ENCODE data around the gene SCUBE3. TPM values are rescaled to one million over a fixed set of nuclear protein-coding genes. Genes with fewer than 3 reads are reported as not detected.

The SCUBE3 gene
- total RNA-seq, 2 experiments from 2014 or later, result not detected

DNA sequence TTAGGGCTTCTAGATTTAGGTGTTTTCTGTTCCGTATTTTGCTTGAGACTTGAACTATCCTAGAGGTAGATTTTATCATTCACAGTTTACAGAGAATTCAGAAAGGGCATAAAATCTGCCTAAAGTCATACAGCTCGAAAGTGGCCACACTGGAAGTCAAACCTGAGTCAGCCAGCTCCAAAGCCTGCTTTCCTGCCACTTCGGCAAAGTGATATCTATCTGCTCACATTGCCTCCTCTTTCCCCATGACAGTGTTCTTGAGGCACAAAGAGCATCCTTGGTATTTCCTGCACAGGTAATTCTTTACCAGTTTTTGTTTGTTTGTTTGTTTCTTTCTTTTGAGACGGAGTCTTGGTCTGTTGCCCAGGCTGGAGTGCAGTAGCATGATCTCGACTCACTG is 19.4 kb upstream of the SCUBE3 start:
- ATAC-seq, result no peak
- CTCF ChIA-PET, result interaction anchor here (1.1 to 3.7 kb wide), 2 partner anchors 11 to 15 kb away, joined by 5 to 22 read pairs; no protein-coding TSS in a partner anchor

DNA sequence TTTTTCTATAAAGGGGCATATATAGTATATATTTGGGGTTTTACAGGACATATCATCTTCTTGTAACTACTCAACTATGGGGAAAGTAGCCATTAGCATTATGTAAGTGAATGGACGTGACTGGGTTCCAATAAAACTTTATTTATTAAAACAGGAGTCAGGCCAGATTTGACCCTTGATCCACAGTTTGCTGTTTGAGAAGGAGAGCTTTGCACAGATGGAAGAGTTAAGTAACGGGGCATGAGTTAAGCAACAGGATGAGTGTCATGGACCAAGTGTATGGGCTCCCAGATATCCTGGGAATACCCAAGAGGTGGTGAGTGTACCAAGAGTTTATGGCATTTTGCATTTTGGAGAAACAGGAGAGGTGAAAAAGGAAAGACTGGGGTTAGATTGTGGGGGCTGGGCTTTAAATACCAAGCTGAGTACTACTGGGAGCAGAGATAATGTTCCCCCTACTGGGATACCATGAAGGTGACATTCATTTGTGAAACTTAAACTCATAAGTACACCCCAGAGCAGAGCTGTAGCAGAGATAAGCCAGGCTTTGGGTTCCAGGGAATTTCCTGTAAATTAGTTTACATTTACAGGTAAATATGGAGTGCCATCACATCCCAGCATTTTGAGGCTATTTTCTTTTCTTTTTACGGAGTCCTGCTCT is 18.5 kb upstream of the SCUBE3 start:
- intact Hi-C loops (cut with DNase I, micrococcal nuclease), result no loop called here
- no peaks in the 10 kb centered on the region for H3K4me1 Mint-ChIP-seq

More for the DNA sequence above, 19.4 kb upstream of the SCUBE3 start:
- no peak overlapping the region for H3K27ac Mint-ChIP-seq
- H3K4me3 Mint-ChIP-seq, result no peak overlapping the region
- POLR2A ChIA-PET, result no interaction called here
- no peaks in the 10 kb centered on the region for H3K9me3 Mint-ChIP-seq (ENCODE audit: low read depth)
- no peaks in the 10 kb centered on the region for H3K36me3 Mint-ChIP-seq (ENCODE audit: low read depth)
- H3K4me1 Mint-ChIP-seq, result no peaks in the 10 kb centered on the region
- DNase-seq, result no peak
- intact Hi-C loops (cut with DNase I, micrococcal nuclease), result no loop called here
- peaks cover 16% of the 10 kb centered on the region for H3K27me3 Mint-ChIP-seq

DNA sequence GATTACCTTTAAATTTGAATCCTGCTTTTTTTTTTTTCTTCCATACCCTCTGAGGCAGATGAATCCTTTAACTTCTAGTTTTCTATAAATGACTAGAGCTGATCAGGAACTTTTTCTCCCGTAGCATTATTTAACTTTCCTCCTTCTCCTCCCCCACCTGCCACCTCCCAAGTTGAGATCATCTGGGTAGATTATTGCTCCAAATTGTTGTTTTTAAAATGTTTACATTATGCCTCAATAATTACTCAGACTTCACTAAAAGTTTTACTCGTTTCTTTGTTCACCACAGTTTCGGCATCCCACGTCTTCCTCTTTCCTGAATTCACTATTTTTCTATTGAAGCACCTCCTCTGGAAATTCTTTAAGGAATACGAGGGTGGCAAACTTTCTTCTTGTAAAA is 16.6 kb upstream of the SCUBE3 start:
- peaks cover 19% of the 10 kb centered on the region for H3K27me3 Mint-ChIP-seq
- CTCF ChIA-PET, result interaction anchor here (0.7 to 2.2 kb wide), 4 partner anchors 10 to 150 kb away, joined by 3 to 8 read pairs (median 4); no protein-coding TSS in a partner anchor
- intact Hi-C loops (cut with DNase I, micrococcal nuclease), result no loop called here
- no peaks in the 10 kb centered on the region for H3K4me1 Mint-ChIP-seq
- no peak overlapping the region for H3K27ac Mint-ChIP-seq
- no peaks in the 10 kb centered on the region for H3K36me3 Mint-ChIP-seq (ENCODE audit: low read depth)
- ATAC-seq, result no peak
- DNase-seq, result no peak
- H3K9me3 Mint-ChIP-seq (ENCODE audit: low read depth), result no peaks in the 10 kb centered on the region
- H3K4me3 Mint-ChIP-seq, result no peak overlapping the region
- POLR2A ChIA-PET, result no interaction called here

More for the DNA sequence above, 18.5 kb upstream of the SCUBE3 start:
- ATAC-seq (no peak), DNase-seq (no peak)
- Mint-ChIP-seq H3K36me3 (ENCODE audit: low read depth) (no peaks in the 10 kb centered on the region), H3K27me3 (peaks cover 19% of the 10 kb centered on the region), H3K27ac (no peak overlapping the region), H3K9me3 (ENCODE audit: low read depth) (no peaks in the 10 kb centered on the region), H3K4me3 (no peak overlapping the region)
- ChIA-PET POLR2A (no interaction called here), CTCF (interaction anchor here (0.6 to 3.7 kb wide), 5 partner anchors 10 to 1598 kb away, joined by 3 to 22 read pairs (median 4); no protein-coding TSS in a partner anchor)

DNA sequence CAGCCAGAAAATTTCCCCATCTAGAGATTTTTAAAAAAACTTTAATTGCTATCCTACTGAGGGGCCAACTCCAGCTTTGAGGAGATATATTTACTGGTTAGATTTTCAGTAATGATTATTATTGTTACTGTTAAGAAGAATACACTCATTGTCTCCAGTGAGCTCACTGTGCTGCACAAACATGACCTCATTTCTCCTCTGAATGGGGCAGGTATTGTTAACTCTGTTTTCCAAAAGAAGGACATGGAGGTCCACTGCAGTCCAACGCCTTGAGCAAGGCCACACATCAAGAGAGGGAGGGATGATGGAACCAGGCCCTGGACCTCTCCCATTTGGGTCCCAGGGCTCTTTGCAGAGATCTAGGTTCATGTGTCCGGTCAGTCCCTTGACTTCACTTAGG is 13.9 kb upstream of the SCUBE3 start:
- DNase-seq (no peak), ATAC-seq (no peak)
- Mint-ChIP-seq H3K36me3 (ENCODE audit: low read depth) (no peaks in the 10 kb centered on the region), H3K27ac (no peak overlapping the region), H3K27me3 (peaks cover 24% of the 10 kb centered on the region), H3K9me3 (ENCODE audit: low read depth) (no peaks in the 10 kb centered on the region), H3K4me3 (no peak overlapping the region), H3K4me1 (no peaks in the 10 kb centered on the region)
- POLR2A ChIA-PET, result no interaction called here
- CTCF ChIA-PET, result interaction anchor here (1.0 to 1.5 kb wide), 3 partner anchors 10 to 213 kb away, joined by 3 to 7 read pairs (median 3); no protein-coding TSS in a partner anchor
- intact Hi-C loops (cut with DNase I, micrococcal nuclease), result loop anchor here in 1 of 2 experiments (10.0 kb wide), 1 partner anchor 215 kb away; no protein-coding TSS in a partner anchor

DNA sequence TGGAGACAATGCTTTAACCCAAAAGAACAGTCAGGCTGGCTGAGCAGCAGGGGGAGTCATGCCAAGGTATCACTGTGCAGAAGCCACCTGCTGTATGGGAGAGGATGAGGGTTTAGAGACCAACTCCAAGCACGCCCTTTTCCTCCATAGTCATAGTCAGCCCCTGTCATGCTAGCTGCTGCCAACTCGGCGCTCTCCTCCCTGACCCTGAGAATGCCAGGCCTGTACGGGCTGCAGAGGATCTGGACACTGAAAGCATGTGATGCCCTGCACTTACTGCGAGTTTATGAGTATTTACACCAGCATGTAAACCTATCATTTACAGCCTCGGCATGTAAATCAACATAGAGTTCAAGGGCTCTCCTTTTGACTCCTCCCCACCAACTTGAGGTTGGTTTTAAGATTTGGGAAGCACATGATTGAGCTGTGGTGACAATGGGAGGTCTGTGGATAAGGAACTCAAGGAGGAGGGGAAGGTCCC is 11.7 kb upstream of the SCUBE3 start:
- no peaks in the 10 kb centered on the region for H3K4me1 Mint-ChIP-seq
- intact Hi-C loops (cut with DNase I, micrococcal nuclease), result loop anchor here in 1 of 2 experiments (10.0 kb wide), 1 partner anchor 217 kb away; no protein-coding TSS in a partner anchor
- CTCF ChIA-PET, result interaction anchor here (0.7 to 1.3 kb wide), 5 partner anchors 10 to 194 kb away, joined by 3 to 4 read pairs (median 4); no protein-coding TSS in a partner anchor

DNA sequence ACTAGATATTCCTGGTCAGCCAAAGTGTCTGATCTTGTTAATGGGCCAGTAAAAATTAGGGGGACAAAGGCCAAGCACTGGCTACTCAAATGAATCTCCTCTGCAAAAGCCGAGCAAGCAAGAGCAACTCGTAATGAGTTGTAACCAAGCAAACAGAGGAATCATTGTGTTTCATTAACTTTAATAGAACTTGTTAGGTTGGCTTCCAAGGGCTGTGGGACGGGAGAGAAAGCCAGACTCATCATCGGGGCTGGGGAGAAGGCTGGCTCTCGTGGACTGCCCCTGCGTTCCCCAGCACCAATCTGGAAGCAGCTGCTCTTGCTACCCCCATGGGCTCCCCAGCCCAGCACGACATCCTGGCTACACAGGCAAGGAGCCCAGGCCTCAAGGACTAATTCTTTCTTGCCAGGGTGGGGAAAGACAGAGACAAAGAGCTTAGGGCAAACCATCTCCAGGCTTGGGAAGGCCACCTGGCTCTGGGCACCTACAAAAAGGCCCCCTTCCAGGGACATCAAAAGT is 10.5 kb upstream of the SCUBE3 start:
- H3K4me1 Mint-ChIP-seq, result no peaks in the 10 kb centered on the region
- ChIA-PET POLR2A (interaction anchor here (0.6 kb wide), 1 partner anchor 17 kb away, joined by 3 read pairs; no protein-coding TSS in a partner anchor), CTCF (interaction anchor here (0.6 to 6.1 kb wide), 13 partner anchors 8 to 827 kb away, joined by 3 to 61 read pairs (median 4); partner anchors contain the start of gene TCP11)
- no peaks in the 10 kb centered on the region for H3K9me3 Mint-ChIP-seq (ENCODE audit: low read depth)
- ATAC-seq, result no peak
- H3K27ac Mint-ChIP-seq, result no peak overlapping the region
- intact Hi-C loops (cut with DNase I, micrococcal nuclease), result loop anchor here in 1 of 2 experiments (10.0 kb wide), 1 partner anchor 218 kb away; no protein-coding TSS in a partner anchor
- no peaks in the 10 kb centered on the region for H3K36me3 Mint-ChIP-seq (ENCODE audit: low read depth)
- no peak overlapping the region for H3K4me3 Mint-ChIP-seq
- H3K27me3 Mint-ChIP-seq, result peaks cover 29% of the 10 kb centered on the region
- DNase-seq, result no peak

More for the DNA sequence above, 11.7 kb upstream of the SCUBE3 start:
- ATAC-seq (no peak), DNase-seq (no peak)
- peaks cover 26% of the 10 kb centered on the region for H3K27me3 Mint-ChIP-seq
- H3K27ac Mint-ChIP-seq, result no peak overlapping the region
- H3K9me3 Mint-ChIP-seq (ENCODE audit: low read depth), result no peaks in the 10 kb centered on the region
- no peaks in the 10 kb centered on the region for H3K36me3 Mint-ChIP-seq (ENCODE audit: low read depth)
- H3K4me3 Mint-ChIP-seq, result no peak overlapping the region
- POLR2A ChIA-PET, result no interaction called here

DNA sequence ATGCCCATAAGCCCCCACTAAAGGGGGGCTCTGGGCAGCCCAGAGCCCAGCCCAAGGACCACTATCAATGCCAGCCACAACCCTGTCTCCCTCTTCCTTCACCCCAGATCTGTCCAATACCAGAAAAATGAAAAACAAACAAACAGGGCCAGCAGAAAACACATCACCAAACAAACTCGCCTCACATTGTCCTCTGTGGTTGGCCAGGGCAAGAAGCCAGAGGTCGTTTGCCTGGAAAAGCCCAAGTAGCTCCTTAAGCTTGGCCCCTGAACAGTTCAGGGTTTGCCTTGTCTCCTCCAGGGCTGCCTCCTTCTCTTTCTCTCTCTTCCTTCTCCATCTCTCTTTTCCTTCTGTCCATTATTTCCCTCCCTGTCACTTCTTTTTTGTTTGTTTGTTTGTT is 10.1 kb upstream of the SCUBE3 start:
- intact Hi-C loops (cut with DNase I, micrococcal nuclease), result loop anchor here (2.0 to 10.0 kb wide), 2 partner anchors 37 to 219 kb away; no protein-coding TSS in a partner anchor
- Mint-ChIP-seq H3K36me3 (ENCODE audit: low read depth) (no peaks in the 10 kb centered on the region), H3K9me3 (ENCODE audit: low read depth) (no peaks in the 10 kb centered on the region), H3K4me3 (no peak overlapping the region), H3K27me3 (peaks cover 34% of the 10 kb centered on the region), H3K27ac (no peak overlapping the region), H3K4me1 (no peaks in the 10 kb centered on the region)
- ChIA-PET POLR2A (interaction anchor here (0.6 kb wide), 2 partner anchors 17 to 536 kb away, joined by 3 read pairs; no protein-coding TSS in a partner anchor), CTCF (interaction anchor here (0.6 to 6.1 kb wide), 15 partner anchors 9 to 1041 kb away, joined by 3 to 61 read pairs (median 5); partner anchors contain the start of gene TCP11)
- ATAC-seq (no peak), DNase-seq (no peak)

DNA sequence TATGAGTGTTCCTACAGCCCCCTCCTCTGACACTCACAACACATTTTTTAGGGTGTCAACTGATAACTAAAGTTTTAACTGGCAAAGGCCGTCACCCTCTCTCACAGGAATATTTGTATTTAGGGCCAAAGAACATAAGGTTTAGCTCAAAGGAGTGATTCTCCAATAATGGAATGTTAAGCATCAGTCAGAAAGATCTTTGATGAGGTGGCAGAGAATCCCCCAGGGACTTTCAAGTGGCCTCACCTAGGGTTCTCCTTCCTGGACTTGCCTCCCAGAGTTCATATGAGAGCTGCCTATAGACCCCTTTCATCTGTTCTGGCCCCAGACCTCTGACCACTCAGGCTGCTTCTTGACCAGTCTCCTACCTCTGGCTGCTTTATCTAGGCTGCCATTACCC is 7.4 kb upstream of the SCUBE3 start:
- Mint-ChIP-seq H3K4me3 (no peak overlapping the region), H3K4me1 (no peaks in the 10 kb centered on the region), H3K27me3 (peaks cover 38% of the 10 kb centered on the region), H3K36me3 (ENCODE audit: low read depth) (no peaks in the 10 kb centered on the region), H3K9me3 (ENCODE audit: low read depth) (no peaks in the 10 kb centered on the region), H3K27ac (no peak overlapping the region)
- DNase-seq, result no peak
- ChIA-PET CTCF (interaction anchor here (0.6 to 6.1 kb wide), 26 partner anchors 9 to 842 kb away, joined by 3 to 61 read pairs (median 4); partner anchors contain the start of genes SCUBE3 and TCP11), POLR2A (interaction anchor here (0.6 kb wide), 1 partner anchor 117 kb away, joined by 3 read pairs; no protein-coding TSS in a partner anchor)
- ATAC-seq, result no peak
- intact Hi-C loops (cut with DNase I, micrococcal nuclease), result loop anchor here in 1 of 2 experiments (10.0 kb wide), 1 partner anchor 222 kb away; no protein-coding TSS in a partner anchor

DNA sequence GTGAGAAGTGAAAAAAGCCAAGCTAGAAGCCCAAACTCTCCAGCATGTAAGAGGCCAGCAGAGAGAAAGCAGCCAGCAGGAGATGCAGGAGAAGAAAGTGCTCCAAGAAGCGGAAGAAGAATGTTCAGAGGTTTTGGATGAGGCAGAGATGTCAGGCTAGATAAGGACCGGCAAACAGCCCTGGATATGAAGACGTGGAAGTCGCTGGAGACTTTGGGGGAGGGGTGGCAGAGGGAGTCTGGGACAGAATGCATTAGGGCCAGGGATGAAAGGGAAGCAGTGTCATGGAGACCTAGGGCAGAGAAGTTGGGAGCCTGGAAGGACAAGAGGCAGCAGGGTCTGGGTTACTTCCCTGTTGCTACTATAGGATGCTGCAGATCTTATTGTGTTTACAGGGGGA is 5.3 kb upstream of the SCUBE3 start:
- peaks cover 57% of the 10 kb centered on the region for H3K27me3 Mint-ChIP-seq
- no peaks in the 10 kb centered on the region for H3K36me3 Mint-ChIP-seq (ENCODE audit: low read depth)
- POLR2A ChIA-PET, result no interaction called here
- DNase-seq, result no peak
- CTCF ChIA-PET, result interaction anchor here (0.8 to 6.1 kb wide), 7 partner anchors 10 to 221 kb away, joined by 3 to 61 read pairs (median 27); partner anchors contain the start of gene TCP11
- H3K9me3 Mint-ChIP-seq (ENCODE audit: low read depth), result no peaks in the 10 kb centered on the region
- H3K27ac Mint-ChIP-seq, result no peak overlapping the region
- H3K4me1 Mint-ChIP-seq, result peaks cover 6% of the 10 kb centered on the region
- intact Hi-C loops (cut with DNase I, micrococcal nuclease), result loop anchor here in 1 of 2 experiments (10.0 kb wide), 1 partner anchor 224 kb away; no protein-coding TSS in a partner anchor
- no peak overlapping the region for H3K4me3 Mint-ChIP-seq
- no peak for ATAC-seq

DNA sequence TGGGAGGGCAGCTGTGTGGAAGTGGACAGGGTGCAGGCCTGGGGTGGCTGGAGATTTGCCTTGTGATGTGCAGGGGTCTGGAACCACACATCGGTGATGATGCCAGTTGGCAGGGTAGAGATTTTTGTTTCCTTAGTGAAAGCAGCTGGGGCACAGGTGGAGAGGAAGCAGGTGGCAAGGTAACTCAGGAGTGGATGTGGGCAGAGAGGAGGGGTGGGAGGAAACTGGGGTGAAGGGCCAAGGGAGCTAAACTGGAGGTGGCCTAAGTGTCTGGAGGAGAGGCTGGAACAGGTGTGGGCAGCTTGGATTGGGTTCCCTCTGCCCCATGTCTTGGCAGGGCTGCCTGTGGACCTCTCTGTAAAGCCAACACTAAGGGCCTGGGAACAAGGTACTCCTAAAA is 4.7 kb upstream of the SCUBE3 start:
- H3K4me1 Mint-ChIP-seq, result peaks cover 6% of the 10 kb centered on the region
- CTCF ChIA-PET, result interaction anchor here (0.8 to 1.2 kb wide), 3 partner anchors 9 to 15 kb away, joined by 3 to 7 read pairs (median 5); no protein-coding TSS in a partner anchor
- H3K4me3 Mint-ChIP-seq, result no peak overlapping the region
- intact Hi-C loops (cut with DNase I, micrococcal nuclease), result loop anchor here in 1 of 2 experiments (10.0 kb wide), 1 partner anchor 224 kb away; no protein-coding TSS in a partner anchor
- ATAC-seq (no peak), DNase-seq (no peak)
- no peak overlapping the region for H3K27ac Mint-ChIP-seq
- POLR2A ChIA-PET, result no interaction called here
- H3K36me3 Mint-ChIP-seq (ENCODE audit: low read depth), result no peaks in the 10 kb centered on the region
- no peaks in the 10 kb centered on the region for H3K9me3 Mint-ChIP-seq (ENCODE audit: low read depth)
- H3K27me3 Mint-ChIP-seq, result peaks cover 55% of the 10 kb centered on the region

Measured in activated CD4-positive, alpha-beta T cell treated with anti-CD3 and anti-CD28 coated beads for 36 hours (primary cell).